SK-N-MC (cell line): ENCODE results near the gene ZFR.

Experiments used
- DNase-seq: peaks from one replicate; pipeline ENCODE4 v3.0.0-alpha.2; 2011; ENCODE audit warnings: low read depth, low spot score
- H3K27ac ChIP-seq: fragments of 200-600 bp; sonication (generic); 2 replicates; pipeline ENCODE4 v1.5.1; 2016; ENCODE audit warnings: mixed run types
- H3K36me3 ChIP-seq: fragments of 200-600 bp; sonication (generic); 2 replicates; pipeline ENCODE4 v1.6.1; 2017; ENCODE audit warnings: antibody characterized with exemption, low read length, mixed read lengths; ENCODE audit not compliant: insufficient read depth
- H3K4me3 ChIP-seq: fragments of 200-600 bp; sonication (generic); 2 replicates; pipeline ENCODE4 v1.5.1; 2016
- H3K9ac ChIP-seq: fragments of 200-600 bp; sonication (generic); 2 replicates; pipeline ENCODE4 v1.8.0; 2017; ENCODE audit warnings: mixed run types, mixed read lengths; ENCODE audit not compliant: insufficient read length
- H3K9me3 ChIP-seq: fragments of 200-600 bp; sonication (generic); 2 replicates; pipeline ENCODE4 v1.6.1; 2017; ENCODE audit warnings: low read depth, mild to moderate bottlenecking, antibody characterized with exemption, low read length, moderate library complexity, mixed read lengths
- EZH2 ChIP-seq: fragments of 200-600 bp; sonication (generic); IDR thresholded peaks from one replicate; pipeline ENCODE4 v1.6.1; 2017; ENCODE audit warnings: antibody characterized with exemption
- FOXP2 ChIP-seq: optimal IDR thresholded peaks from 2 replicates; pipeline ENCODE3; 2011; ENCODE audit warnings: mild to moderate bottlenecking, moderate library complexity; ENCODE audit not compliant: insufficient read depth; ENCODE audit errors: extremely low read length, control extremely low read depth
- POLR2AphosphoS5 ChIP-seq: IDR thresholded peaks from 2 replicates; pipeline ENCODE4 v1.6.1; 2012; ENCODE audit warnings: mild to moderate bottlenecking, low read depth, low read length, borderline replicate concordance

Gene ZFR

DNA sequence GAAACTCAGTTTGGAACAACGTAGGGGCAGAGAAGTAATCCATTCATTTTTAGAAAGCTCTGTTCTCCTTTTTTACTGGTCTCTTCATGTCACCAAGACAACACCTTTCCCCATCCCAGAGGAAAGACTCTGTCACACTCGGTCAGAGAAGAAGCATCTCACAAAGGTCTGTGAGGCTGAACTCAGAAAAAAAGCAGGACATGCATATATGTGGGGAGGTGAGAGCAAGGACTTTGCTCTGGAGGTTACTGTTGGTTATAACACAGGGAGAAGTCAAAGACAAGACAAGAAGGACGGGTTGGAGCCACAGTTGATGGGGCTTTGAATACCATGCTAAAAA, 112.6 kb downstream of the ZFR start:
- H3K4me3 ChIP-seq: no peak overlapping the region
- H3K36me3 ChIP-seq: no peaks in the 10 kb centered on the region
- no peak for DNase-seq
- no peak overlapping the region for H3K27ac ChIP-seq
- H3K9me3 ChIP-seq: no peaks in the 10 kb centered on the region
- TF ChIP-seq EZH2: no peak
- no peak for TF ChIP-seq FOXP2
- TF ChIP-seq POLR2AphosphoS5: no peak
- no peak overlapping the region for H3K9ac ChIP-seq

DNA sequence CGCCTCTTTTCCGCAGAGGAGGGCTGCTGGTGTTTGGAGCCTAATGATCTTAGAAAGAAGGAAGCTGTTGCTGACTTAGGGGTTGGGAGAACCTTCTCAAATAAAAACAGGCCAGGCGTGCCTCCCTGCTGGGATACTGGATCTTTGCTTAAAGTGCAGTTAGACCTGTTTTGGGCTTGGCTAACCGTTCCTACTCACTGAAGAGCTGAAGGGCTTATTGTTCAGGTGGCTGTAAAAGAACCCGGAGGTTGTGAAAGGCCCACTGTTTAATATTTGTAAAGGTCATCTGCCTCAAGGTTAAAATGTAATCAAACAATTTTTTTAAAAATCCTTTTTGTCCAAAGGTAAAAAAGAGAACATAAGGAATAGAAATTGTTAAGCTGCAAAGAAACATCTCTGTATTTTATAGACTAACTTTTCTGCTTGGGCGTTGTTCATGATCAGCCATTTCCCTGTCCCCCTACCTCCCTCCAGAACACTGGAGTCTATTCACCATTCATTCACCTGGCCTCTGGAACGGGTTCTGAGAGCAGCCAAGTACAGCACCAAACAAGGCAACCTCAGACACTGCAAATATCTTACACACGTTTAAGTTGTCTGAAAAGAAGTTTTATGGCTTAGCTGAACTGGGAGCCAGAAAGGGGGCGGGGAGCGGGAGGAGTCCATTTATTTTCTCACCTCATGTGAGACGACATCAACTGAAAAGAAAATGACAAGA, 113.2 kb downstream of the ZFR start:
- Histone ChIP-seq H3K9ac (no peak overlapping the region), H3K4me3 (no peak overlapping the region), H3K36me3 (no peaks in the 10 kb centered on the region), H3K9me3 (no peaks in the 10 kb centered on the region), H3K27ac (no peak overlapping the region)
- DNase-seq: no peak
- TF ChIP-seq POLR2AphosphoS5: no peak
- no peak for TF ChIP-seq FOXP2
- no peak for TF ChIP-seq EZH2

DNA sequence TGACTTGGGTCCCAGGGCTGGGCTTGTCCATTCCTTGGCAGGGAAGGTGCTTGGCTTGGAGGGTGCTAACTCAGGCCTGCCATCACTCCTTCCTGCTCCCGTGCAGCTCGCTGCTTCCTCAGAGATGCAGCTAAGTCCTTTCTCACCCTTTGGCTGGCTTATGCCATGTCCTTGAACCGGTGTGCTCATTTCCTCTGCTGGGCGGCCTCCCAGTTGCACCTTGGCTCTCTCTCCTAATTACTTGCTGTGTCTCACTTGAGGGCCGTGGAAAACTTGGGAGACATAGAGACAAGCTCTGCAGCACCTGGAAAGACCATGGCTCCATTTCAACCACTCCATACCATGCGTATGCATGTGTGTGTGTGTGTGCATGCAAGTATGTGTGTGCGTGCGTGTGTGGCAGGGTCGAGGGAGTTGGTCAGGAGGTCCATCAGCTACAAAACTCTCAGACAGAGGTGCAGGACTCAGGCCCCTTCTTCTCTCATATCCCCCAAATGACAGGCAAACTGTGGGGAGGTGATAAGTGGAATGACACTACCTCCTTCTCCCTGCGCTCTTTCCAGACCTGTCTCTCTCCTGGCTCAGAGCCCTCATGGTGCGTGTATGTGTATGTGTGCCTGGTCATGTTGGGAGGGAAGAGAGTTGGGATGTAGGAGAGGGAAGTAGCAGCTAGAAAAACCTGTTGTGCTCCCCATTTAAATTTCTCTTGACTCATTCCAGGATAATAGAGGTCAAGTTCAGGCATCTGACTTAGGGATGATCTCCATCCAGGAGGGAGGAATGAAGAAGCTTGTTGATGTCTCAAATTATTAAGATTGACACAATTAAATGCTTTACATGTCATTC, 114.2 kb downstream of the ZFR start:
- TF ChIP-seq POLR2AphosphoS5 (no peak), FOXP2 (no peak), EZH2 (no peak)
- DNase-seq: no peak

DNA sequence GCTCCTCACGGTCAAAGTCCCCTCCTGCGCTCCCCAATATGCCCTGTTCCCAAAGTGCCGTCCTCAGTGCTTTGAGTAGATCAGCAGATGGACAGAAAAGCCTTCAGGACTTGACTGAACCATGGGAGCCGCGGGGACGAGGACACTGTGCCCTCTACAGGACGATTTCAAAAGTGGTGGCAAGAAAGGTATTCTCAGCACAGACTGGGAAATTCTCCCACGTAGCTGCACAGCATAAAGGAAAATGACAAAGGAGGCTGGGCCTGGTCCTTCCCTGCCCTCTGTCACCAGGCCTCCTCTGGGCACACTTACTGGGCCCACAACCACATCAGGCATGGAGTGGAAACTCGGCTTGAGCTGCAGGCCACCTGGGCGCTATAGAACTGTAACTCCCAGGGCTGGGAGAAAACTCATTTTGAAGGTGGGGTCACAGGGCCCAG, 115.1 kb downstream of the ZFR start:
- no peak for TF ChIP-seq FOXP2
- TF ChIP-seq POLR2AphosphoS5: no peak
- TF ChIP-seq EZH2: no peak
- Histone ChIP-seq H3K9ac (no peak overlapping the region), H3K4me3 (no peak overlapping the region), H3K27ac (no peak overlapping the region), H3K36me3 (no peaks in the 10 kb centered on the region), H3K9me3 (no peaks in the 10 kb centered on the region)
- no peak for DNase-seq

More for the DNA sequence above, 114.2 kb downstream of the ZFR start:
- H3K9ac ChIP-seq: no peak overlapping the region
- no peaks in the 10 kb centered on the region for H3K9me3 ChIP-seq
- H3K27ac ChIP-seq: no peak overlapping the region
- H3K4me3 ChIP-seq: no peak overlapping the region
- no peaks in the 10 kb centered on the region for H3K36me3 ChIP-seq

DNA sequence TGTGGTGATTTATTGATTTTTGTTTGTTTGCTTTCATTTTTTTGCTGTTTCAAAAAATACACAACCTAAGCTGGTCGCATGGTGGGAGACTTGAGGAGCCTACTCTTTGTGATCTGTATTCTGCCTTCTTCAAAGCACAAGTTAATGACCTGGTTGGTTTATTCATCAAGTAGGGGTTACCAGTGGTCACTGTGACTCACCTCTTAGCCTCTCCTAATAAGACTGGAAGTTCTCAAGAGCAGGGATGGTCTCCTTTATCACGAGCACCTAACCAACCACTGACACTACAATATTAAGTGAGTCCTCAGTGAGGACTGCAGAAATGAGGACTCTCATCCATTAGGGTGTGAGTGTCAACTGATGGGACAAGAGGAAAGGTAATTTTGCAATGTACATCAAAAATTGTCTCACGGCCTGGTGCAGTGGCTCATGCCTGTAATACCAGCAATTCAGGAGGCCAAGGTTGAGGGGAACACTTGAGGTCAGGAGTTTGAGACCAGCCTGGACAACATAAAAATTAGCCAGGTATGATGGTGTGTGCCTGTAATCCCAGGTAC, 118.2 kb downstream of the ZFR start:
- Histone ChIP-seq H3K9ac (no peak overlapping the region), H3K36me3 (no peaks in the 10 kb centered on the region), H3K9me3 (no peaks in the 10 kb centered on the region), H3K27ac (no peak overlapping the region), H3K4me3 (no peak overlapping the region)
- no peak for DNase-seq
- TF ChIP-seq POLR2AphosphoS5 (no peak), EZH2 (no peak), FOXP2 (no peak)

DNA sequence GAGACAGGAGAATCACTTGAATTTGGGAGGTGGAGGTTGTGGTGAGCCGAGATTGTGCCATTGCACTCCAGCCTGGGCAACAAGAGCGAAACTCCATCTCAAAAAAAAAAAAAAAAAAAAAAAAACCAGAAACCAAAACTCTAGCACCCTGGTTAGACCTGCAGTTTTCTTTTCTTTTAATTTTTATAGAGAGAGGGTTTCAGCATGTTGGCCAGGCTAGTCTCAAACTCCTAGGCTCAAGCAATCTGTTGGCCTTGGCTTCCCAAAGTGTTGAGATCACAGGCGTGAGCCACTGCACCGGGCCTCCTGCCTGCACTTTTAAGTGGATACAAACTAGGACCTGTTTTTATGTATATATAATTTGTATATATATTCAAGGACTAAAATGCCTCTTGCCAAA, 118.9 kb downstream of the ZFR start:
- no peak overlapping the region for H3K27ac ChIP-seq
- H3K36me3 ChIP-seq: no peaks in the 10 kb centered on the region
- no peak for TF ChIP-seq FOXP2
- no peak for TF ChIP-seq POLR2AphosphoS5
- no peak for TF ChIP-seq EZH2
- no peaks in the 10 kb centered on the region for H3K9me3 ChIP-seq
- DNase-seq: no peak
- no peak overlapping the region for H3K9ac ChIP-seq
- H3K4me3 ChIP-seq: no peak overlapping the region

DNA sequence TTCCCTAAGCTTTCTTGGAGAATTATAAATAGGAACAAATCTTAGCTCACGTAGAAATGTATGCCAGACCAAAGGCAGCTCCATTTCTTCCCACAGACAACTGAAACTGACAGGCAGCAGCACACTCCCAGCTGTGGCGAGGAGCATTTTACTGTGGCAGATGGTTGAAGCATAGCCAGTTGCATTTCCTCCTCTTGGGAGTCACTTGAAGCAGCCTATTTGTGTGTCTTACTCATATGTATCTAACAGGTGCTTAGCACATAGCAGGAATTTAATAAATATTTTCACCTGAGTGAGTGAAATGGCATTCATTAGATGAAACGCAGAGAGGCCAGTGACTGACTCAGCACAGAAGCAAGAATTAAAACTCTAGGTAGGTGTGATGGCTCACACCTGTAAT, 119.5 kb downstream of the ZFR start:
- TF ChIP-seq EZH2 (no peak), FOXP2 (no peak), POLR2AphosphoS5 (no peak)
- DNase-seq: no peak
- Histone ChIP-seq H3K4me3 (no peak overlapping the region), H3K9me3 (no peaks in the 10 kb centered on the region), H3K36me3 (no peaks in the 10 kb centered on the region), H3K9ac (no peak overlapping the region), H3K27ac (no peak overlapping the region)

DNA sequence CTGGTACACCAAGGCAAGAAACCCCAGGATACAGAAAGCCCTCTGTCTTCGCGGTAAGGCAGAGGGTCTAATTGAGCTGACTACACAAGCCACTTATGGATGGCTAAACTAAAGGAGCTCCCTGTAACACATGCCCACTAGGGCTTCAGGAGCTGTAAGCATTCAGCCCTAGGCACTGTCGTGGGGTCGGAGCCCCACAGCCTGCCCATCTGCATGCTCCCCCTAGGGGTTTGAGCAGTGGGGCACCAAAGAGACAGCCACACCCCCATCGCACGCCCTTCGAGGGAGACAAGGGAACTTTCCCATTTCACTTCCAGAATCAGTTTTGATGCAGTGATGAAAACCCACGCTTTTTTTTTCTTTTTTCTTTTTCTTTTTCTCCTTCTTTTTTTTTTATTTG, 120.8 kb downstream of the ZFR start:
- H3K36me3 ChIP-seq: no peaks in the 10 kb centered on the region
- no peak overlapping the region for H3K4me3 ChIP-seq
- H3K9me3 ChIP-seq: no peaks in the 10 kb centered on the region
- TF ChIP-seq FOXP2: no peak
- TF ChIP-seq POLR2AphosphoS5: no peak
- no peak for TF ChIP-seq EZH2
- no peak overlapping the region for H3K27ac ChIP-seq
- H3K9ac ChIP-seq: no peak overlapping the region
- no peak for DNase-seq
